ENCODE results near the gene GRHL1.
"Not testable (repeated sequence)": the region's sequence is repeated elsewhere in the genome, so short reads cannot be mapped to it uniquely, and the experiment has no call there.

GRHL1 gene

DNA sequence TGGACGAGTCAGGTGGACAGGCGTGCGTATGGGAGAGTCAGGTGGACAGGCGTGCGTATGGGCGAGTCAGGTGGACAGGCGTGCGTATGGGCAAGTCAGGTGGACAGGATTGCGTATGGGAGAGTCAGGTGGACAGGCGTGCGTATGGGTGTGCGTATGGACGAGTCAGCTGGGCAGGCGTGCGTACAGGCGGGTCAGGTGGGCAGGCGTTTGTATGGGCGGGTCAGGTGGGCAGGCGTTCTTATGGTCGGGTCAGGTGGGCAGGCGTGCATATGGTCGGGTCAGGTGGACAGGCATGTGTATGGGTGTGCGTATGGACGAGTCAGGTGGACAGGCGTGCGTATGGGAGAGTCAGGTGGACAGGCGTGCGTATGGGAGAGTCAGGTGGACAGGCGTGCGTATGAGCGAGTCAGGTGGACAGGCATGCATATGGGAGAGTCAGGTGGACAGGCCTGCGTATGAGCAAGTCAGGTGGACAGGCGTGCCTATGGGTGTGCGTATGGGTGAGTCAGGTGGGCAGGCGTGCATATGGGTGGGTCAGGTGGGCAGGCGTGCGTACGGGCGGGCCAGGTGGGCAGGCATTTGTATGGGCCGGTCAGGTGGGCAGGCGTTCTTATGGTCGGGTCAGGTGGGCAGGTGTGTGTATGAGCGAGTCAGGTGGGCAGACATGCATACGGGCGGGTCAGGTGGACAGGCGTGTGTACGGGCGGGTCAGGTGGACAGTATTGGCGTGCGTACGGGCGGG lies 59.5 kb downstream of the GRHL1 start:
- DNase-seq: not testable (repeated sequence)

- DNase-seq: not testable (repeated sequence)
Observed at GRCh38 chr2:10011606-10012325, 60.3 kb downstream of the GRHL1 start.

DNA sequence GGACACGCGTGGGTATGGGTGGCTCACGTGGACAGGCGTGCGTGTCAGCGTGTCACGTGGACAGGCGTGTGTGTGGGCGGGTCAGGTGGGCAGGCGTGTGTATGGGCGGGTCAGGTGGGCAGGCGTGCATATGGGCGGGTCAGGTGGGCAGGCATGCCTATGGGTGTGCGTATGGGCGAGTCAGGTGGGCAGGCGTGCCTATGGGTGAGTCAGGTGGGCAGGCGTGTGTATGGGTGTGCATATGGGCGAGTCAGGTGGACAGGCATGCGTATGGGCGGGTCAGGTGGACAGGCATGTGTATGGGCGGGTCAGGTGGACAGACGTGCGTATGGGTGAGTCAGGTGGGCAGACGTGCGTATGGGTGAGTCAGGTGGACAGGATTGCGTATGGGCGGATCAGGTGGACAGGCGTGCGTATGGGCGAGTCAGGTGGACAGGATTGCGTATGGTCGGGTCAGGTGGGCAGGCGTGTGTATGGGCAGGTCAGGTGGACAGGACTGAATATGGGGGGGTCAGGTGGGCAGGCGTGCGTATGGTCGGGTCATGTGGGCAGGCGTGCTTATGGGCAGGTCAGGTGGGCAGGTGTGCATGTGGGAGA lies 61.0 kb downstream of the GRHL1 start:
- not testable (repeated sequence) for DNase-seq

DNA sequence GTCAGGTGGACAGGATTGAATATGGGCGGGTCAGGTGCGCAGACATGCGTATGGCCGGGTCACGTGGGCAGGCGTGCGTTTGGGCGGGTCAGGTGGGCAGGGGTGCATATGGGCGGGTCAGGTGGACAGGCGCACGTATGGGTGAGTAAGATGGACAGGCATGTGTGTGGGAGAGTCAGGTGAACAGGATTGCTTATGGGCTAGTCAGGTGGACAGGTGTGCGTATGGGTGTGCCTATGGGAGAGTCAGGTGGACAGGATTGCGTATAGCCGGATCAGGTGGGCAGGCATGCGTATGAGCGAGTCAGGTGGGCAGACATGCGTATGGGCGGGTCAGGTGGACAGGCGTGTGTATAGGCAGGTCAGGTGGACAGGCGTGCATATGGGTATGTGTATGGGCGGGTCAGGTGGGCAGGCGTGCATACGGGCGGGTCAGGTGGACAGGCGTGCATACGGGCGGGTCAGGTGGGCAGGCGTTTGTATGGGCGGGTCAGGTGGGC lies 61.5 kb downstream of the GRHL1 start:
- no peak for DNase-seq

- not testable (repeated sequence) for DNase-seq
Observed at GRCh38 chr2:10013651-10014417, 62.3 kb downstream of the GRHL1 start.

GRCh38 chr2:10014418-10015190 lies 63.1 kb downstream of the GRHL1 start:
- DNase-seq: no peak

DNA sequence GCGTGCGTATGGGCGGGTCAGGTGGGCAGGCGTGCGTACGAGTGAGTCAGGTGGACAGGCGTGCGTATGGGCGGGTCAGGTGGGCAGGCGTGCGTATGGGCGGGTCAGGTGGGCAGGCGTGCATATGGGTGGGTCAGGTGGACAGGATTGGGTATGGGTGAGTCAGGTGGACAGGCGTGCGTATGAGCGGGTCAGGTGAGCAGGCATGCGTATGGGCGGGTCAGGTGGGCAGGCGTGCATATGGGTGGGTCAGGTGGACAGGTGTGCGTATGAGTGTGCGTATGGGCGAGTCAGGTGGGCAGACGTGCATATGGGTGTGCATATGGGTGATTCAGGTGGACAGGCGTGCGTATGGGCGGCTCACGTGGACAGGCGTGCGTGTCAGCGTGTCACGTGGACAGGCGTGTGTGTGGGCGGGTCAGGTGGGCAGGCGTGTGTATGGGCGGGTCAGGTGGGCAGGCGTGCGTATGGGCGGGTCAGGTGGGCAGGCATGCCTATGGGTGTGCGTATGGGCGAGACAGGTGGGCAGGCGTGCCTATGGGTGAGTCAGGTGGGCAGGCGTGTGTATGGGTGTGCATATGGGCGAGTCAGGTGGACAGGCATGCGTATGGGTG lies 64.0 kb downstream of the GRHL1 start:
- not testable (repeated sequence) for DNase-seq

DNA sequence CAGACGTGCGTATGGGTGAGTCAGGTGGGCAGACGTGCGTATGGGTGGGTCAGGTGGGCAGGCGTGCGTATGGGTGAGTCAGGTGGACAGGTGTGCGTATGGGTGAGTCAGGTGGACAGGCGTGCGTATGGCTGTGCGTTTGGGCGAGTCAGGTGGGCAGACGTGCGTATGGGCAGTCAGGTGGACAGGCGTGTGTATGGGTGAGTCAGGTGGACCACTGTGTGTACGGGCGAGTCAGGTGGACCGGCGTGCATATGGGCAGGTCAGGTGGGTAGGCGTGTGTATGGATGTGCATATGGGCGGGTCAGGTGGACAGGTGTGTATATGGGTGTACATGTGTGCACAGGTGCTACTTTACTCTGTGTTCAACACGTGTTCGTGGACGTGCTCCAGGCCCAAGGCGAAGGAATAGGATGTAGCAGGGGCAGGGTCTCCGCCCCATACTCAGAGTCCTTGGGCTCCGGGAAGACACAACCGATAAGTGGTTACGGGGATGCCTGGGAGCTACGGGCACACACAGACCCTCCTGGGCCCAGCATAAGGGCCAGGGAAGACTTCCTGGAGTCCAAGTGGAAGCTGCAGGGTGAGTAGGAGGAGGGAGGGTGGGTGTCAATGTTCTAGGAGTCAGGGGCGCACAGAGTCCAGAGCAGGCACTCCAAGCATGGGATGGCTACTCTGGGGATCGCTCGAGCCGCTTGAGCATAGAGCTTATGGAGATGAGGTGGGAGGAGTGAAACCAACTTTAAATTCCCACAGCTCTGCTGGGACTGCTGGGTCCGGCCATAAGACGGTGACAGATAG lies 64.7 kb downstream of the GRHL1 start:
- no peak for DNase-seq

DNA sequence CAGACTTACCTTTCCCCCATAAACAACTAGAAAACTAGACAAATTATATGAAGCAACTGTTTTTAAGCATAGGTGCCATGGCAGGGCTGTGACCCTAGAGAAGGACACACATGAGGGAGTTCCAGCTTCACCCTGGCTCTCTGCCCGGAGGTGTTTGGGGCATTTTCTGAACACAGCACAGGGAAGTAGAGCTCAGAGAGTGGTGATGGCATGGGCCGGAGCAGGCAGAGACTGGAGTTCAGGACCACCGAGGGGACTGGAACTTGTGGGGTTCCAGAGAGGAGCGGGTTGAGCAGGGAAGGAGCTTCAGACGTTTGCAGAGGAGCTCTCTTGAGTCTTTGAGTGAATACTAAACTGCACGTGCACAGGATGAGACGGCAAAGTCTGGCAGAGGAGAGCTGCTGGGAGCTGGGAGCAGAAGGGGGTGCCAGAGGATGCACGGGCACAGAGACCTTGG lies 65.3 kb downstream of the GRHL1 start:
- DNase-seq: no peak

GRCh38 chr2:10017313-10017941 lies 65.9 kb downstream of the GRHL1 start:
- no peak for DNase-seq

GRCh38 chr2:10019174-10019573 lies 67.7 kb downstream of the GRHL1 start:
- DNase-seq: no peak

DNA sequence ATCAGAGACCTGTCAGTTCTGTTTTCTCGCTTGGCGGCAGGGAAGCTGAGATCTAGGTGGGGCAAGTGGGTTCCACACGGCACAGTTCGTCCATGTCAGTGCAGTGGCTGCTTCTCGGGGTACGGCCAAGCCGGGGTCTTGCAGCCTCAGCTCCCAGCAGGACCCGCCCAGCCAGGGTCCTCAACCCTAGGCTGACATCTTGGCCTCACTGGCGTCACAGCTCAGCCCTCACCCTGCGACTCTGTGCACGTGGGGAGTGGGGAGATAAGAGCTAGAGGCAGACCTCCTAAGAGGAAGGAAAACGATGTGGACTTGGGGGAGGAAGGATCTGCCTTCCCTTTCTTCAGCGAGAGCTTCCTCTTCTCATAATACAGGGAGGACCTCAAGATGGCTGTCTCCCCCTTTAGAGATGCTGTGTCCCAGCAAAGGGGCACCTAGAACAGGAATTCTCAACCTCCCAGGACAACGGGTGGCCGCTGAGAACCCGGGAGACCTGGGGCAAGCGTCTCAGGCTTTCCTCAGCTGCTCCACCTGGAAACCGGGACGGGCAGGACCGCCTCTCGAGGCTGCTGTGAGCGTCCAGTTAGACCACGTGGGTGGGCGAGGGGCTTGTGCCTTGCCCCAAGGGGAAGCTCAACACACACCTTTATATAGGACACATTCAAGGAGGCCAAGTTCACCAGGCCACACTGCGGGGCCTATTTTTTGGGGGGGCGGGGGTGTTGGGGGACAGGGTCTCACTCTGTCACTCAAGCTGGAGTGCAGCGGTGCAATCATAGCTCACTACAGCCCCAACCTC lies 68.3 kb downstream of the GRHL1 start:
- no peak for DNase-seq

DNA sequence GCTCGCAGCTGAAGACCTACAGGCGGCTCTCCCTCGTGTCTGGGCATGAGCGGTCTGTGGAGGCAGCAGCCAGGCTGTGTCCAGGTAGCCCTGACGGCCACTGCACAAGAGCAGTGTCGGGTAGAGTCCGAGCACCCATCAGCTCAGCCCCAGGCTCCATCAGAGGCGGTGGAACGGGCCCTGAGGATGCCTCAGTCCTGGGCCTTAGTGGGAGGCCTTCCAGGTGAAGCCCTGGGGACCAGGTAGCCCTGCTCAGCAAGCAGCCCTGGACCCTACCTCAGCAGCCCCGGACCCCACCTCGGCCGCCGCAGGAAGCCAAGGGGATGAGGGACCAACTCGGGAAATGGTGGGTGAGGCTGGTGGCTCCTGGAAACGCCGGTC lies 70.5 kb downstream of the GRHL1 start:
- DNase-seq: no peak

DNA sequence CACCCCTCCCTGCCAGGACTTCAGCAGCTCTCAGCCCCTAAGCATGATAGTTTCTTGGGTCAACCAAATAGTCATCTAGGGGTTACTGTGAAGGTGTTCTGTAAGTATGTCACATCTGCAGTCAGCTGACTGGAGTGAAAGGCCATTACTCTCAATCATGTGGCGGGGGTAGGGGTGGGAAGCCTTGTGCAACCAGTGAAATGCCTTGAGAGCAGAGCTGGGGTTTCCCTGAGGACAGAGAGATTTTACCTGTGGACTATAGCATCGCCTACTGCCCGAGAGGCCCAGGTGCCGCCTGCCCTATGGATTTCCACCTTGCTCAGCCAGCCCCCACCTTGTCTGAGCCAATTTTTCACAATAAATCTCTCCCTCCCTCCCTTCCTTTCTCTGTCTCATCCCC lies 71.0 kb downstream of the GRHL1 start:
- no peak for DNase-seq

GRCh38 chr2:10022966-10023662 lies 71.6 kb downstream of the GRHL1 start:
- DNase-seq: no peak

- DNase-seq: no peak
Observed at GRCh38 chr2:10026940-10027569, 75.6 kb downstream of the GRHL1 start.

DNA sequence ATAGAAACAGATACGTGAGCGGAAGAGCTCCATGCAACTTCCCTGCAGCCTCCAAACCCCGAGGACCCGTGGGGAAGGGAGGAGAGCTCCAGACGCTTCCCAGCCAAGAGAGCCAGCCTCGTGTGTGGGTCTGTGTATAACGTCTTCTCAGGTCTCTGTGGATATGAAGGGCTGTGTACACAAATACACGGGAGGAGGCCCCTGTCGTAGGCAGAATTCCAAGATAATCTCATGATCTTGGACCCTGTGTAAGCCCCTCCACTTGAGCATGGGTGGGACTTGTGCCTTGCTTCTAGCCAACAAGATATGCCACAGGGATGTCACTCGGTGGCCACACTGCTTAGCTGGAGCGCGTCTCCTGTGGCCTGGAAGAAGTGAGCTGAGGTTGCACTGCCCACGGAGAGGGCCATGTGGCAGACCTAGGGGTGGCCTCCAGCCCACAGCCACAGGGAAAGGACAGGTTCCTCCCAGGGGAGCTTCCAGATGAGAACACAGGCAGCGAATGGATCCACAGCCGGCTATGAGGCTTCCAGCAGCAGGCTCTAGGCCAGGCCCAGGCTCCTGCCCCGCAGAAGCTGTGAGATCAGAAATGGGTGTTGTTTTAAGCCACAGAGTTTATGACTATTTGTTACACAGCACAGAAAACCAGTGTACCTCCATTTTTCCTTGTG lies 76.3 kb downstream of the GRHL1 start:
- no peak for DNase-seq

All from NCI-H1092 treated with DMSO at 0.1 percent for 48 hours (cell line).